Activated gamma-delta T cell treated with anti-CD3 and anti-CD28 coated beads, Interleukin-2, amount 50 U/mL, for 16 hours (primary cell): ENCODE measurements around the gene TTC34.
"Not testable (repeated sequence)": the region's sequence is repeated elsewhere in the genome, so short reads cannot be mapped to it uniquely, and the experiment has no call there.

Experiments used
- DNase-seq: peaks from one replicate; pipeline ENCODE4 v3.0.0-alpha.2; 2020; ENCODE audit warnings: low read depth

TTC34 gene

GRCh38 chr1:2795926-2796325, 5.6 kb downstream of the TTC34 start:
- no peak for DNase-seq

- no peak for DNase-seq
These were observed 10.3 kb downstream of the TTC34 start for GRCh38 chr1:2791027-2791760.

GRCh38 chr1:2789986-2790581, 11.4 kb downstream of the TTC34 start:
- DNase-seq = no peak

GRCh38 chr1:2789164-2789985, 12.1 kb downstream of the TTC34 start:
- no peak for DNase-seq

GRCh38 chr1:2788506-2789163, 12.9 kb downstream of the TTC34 start:
- DNase-seq = no peak

GRCh38 chr1:2787163-2787911, 14.2 kb downstream of the TTC34 start:
- no peak for DNase-seq

GRCh38 chr1:2786329-2787162, 14.9 kb downstream of the TTC34 start:
- peak; percentile 65 for DNase-seq

GRCh38 chr1:2785631-2786328, 15.7 kb downstream of the TTC34 start:
- DNase-seq = no peak

GRCh38 chr1:2784854-2785630, 16.5 kb downstream of the TTC34 start:
- no peak for DNase-seq

- no peak for DNase-seq
These were observed 17.8 kb downstream of the TTC34 start for GRCh38 chr1:2783435-2784397.

GRCh38 chr1:2783069-2783434, 18.4 kb downstream of the TTC34 start:
- DNase-seq = no peak

GRCh38 chr1:2781627-2782026, 19.9 kb downstream of the TTC34 start:
- no peak for DNase-seq

GRCh38 chr1:2778220-2778592, 23.3 kb downstream of the TTC34 start:
- no peak for DNase-seq

- DNase-seq = no peak
These were observed 23.9 kb downstream of the TTC34 start for GRCh38 chr1:2777424-2778219.

- DNase-seq = not testable (repeated sequence)
These were observed 26.2 kb downstream of the TTC34 start for GRCh38 chr1:2775333-2775732.

- DNase-seq = not testable (repeated sequence)
These were observed 33.4 kb downstream of the TTC34 start for GRCh38 chr1:2768052-2768451.

GRCh38 chr1:2759433-2759832, 42.1 kb downstream of the TTC34 start:
- not testable (repeated sequence) for DNase-seq
